Astrocyte (in vitro differentiated cells and primary cell): ENCODE data around the gene HES6.

Experiments
- CTCF ChIP-seq: IDR thresholded peaks from 2 replicates; pipeline ENCODE4 v1.5.1; 2011; ENCODE audit warnings: low read depth, mild to moderate bottlenecking, inconsistent platforms, low read length, moderate library complexity; ENCODE audit not compliant: insufficient read depth
- EZH2 ChIP-seq: IDR thresholded peaks from 2 replicates; pipeline ENCODE4 v1.6.1; 2012; ENCODE audit warnings: mild to moderate bottlenecking, low read length, inconsistent platforms; ENCODE audit not compliant: insufficient read depth

- TF ChIP-seq CTCF = no peak
- TF ChIP-seq EZH2 = no peak
Measured at GRCh38 chr2:238190445-238190844, 49.4 kb downstream of the HES6 start.
